GM21723 (cell line): ENCODE measurements around the gene LPCAT1.

Experiments
- ATAC-seq: cut with Tn5 transposase; IDR thresholded peaks from one replicate; pipeline ENCODE4 v1.9.1; 2021; ENCODE audit warnings: mild to moderate bottlenecking, moderate library complexity; ENCODE audit not compliant: unreplicated experiment

Gene LPCAT1

DNA sequence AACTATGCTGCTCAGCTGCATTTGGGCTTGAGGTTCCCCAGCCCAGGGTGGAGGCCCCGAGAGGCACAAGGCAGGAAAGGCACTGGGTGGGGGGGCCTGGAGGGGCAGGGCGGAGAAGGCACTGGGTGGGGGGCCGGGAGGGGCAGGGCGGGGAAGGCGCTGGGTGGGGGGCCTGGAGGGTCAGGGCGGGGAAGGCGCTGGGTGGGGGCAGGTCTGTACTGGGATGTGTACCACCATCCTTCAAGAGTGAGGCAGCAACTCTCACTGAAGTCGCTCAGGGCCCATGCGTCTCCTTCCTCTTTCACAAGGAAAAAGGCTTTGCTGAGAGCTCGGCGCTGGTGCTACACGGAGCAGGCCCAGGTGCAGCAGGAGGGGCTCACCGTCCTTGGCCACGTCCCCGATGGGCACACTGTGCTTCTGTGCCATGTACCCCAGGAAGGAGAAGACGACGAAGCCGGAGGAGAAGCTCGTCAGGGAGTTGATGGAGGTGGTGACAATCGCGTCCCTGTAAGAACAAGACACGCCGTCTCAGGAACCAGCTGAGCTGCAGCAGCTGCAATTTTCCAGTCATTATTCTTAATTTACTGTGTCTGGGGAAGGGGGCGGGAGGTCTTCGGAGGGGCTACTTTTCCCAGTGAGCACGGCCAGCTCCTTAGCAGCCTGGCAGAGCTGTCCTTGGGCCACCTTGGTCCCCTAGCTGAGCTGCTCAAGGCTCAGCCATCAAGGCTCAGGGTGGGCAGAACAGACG, 109.3 kb downstream of the LPCAT1 start:
- ATAC-seq, result no peak

DNA sequence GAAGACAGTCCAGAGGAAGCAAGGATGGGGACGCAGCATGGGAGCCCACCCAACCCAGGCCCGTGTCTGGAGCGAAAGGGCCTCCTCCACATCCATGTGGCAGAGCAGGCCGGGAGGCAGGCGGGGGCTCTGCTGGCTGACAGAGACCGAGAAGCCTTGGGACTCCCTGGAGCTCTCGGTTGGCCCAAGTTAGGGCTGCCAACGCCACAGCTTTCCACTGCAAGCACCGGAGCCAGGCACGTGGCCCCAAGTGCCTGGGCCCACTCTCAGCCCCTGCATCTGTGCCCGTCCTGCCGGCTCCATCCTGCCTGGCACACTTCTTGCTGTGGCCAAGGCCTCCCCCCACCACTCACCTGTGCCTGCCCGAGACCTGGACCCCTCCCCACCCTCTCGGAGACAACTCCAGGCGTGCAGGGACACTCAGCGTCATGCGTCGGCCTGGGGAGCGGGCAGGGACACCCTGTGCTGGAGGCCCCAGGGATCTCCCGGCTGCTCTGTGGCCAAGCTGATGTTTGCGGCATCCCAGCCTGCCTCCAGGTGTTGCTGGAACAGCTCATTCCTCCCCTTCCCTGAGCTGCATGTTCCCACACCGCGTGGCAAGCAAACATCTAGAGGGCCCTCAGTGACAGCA, 110.0 kb downstream of the LPCAT1 start:
- ATAC-seq, result no peak

DNA sequence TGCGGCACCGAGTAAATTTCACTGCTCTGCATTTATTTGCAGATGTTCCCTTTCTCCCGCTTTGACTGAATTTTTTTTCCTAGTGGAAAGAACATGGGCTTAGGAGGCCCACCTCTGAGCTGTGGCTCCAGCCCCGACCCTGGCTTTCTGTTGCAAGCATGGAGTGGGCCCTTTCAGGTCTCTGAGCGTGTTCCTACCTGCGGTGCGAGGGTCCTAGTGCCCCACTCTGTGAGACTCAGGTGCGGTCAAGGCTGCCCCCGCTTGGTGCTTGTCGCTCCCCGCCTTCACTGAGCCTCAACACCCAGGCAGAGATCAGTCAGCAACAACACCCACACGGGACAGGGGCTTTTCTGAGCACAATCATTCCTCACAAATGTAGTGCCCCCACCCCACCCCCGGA, 110.5 kb downstream of the LPCAT1 start:
- no peak for ATAC-seq

DNA sequence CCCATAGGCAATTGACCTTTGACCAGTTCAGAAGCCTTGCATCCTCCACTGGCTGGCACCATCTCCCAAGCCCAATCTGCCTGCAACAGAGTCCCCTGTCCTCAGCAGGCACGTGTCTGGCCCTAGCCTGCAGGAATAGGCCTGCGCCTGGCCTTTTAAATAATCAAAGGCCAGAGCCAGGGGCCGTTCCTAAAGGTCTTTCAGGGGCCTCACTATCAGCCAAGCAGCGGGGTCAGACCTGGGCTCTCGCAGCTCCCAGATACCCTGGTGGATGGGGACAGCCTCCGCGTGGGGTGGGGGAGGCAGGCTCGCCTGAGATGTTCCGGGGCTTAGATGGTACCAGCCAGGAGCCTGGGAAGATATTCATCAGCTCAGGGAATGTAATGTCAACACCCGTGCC, 111.1 kb downstream of the LPCAT1 start:
- ATAC-seq, result no peak

DNA sequence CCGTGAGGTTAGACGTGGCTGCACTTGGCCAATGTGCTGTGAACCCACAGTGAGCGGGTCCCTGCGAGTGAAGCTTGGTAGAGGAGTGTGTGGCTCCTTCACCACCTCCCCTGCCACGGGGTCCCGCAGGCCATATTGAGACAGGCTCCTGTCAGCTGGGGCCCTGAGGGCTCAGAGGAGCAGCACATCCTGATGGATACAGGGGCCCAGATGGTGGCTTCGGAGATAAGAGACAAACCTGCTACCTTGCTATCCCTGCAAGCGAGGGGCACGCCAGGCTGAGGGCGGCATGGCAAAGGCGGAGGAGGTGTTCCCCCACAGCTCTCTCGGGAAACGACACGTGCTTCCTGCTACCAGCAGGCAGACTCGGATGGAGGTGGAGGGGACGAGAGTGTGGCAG, 111.6 kb downstream of the LPCAT1 start:
- ATAC-seq, result no peak
